Liver (tissue), 3 donors: ENCODE data around the gene ACSBG1.

Source experiments
- CTCF ChIP-seq: fragments of 150-350 bp; IDR thresholded peaks from 2 replicates; pipeline ENCODE4 v1.5.1; 2017; ENCODE audit warnings: improper control_type of control experiment, low read depth, low read length; ENCODE audit not compliant: missing input control
- GABPA ChIP-seq, 2 donors: IDR thresholded peaks in 1 of 2; conservative IDR thresholded peaks in 1 of 2; 2 replicates each; pipeline ENCODE4 v1.6.1; 2016; ENCODE audit warnings: antibody characterized with exemption in 2 of 2, mild to moderate bottlenecking in 1 of 2, moderate library complexity in 1 of 2
- JUND ChIP-seq, 2 donors: IDR thresholded peaks; 2 replicates each; pipeline ENCODE4 v1.6.1; 2016; ENCODE audit warnings: antibody characterized with exemption in 2 of 2
- MAX ChIP-seq: IDR thresholded peaks from 2 replicates; pipeline ENCODE4 v1.6.1; 2016; ENCODE audit warnings: antibody characterized with exemption
- NR2F2 ChIP-seq: IDR thresholded peaks from 2 replicates; pipeline ENCODE4 v1.6.1; 2016; ENCODE audit warnings: antibody characterized with exemption
- RAD21 ChIP-seq, 2 donors: IDR thresholded peaks; 2 replicates each; pipeline ENCODE4 v1.6.1; 2016; ENCODE audit warnings: antibody characterized with exemption in 2 of 2, mild to moderate bottlenecking in 2 of 2
- REST ChIP-seq: IDR thresholded peaks from 2 replicates; pipeline ENCODE4 v1.6.1; 2016; ENCODE audit warnings: antibody characterized with exemption, mild to moderate bottlenecking
- SP1 ChIP-seq: IDR thresholded peaks from 2 replicates; pipeline ENCODE4 v1.6.1; 2018; ENCODE audit warnings: antibody characterized with exemption, mild to moderate bottlenecking
- TAF1 ChIP-seq: conservative IDR thresholded peaks from 2 replicates; pipeline ENCODE4 v1.6.1; 2016; ENCODE audit warnings: antibody characterized with exemption, mild to moderate bottlenecking
- YY1 ChIP-seq: IDR thresholded peaks from 2 replicates; pipeline ENCODE4 v1.6.1; 2016; ENCODE audit warnings: antibody characterized with exemption, mild to moderate bottlenecking
- ZBTB33 ChIP-seq: IDR thresholded peaks from 2 replicates; pipeline ENCODE4 v1.6.1; 2016; ENCODE audit warnings: antibody characterized with exemption
- donor health status: healthy.
- donor health status: healthy.

GRCh38 chr15:78274994-78275393 lies 40.6 kb upstream of the ACSBG1 start:
- no peak for TF ChIP-seq CTCF
- TF ChIP-seq JUND (IDR thresholded peaks at IDR 0.05) = no peak
- no peak for TF ChIP-seq RAD21 (IDR thresholded peaks at IDR 0.05)
- TF ChIP-seq REST = no peak
- TF ChIP-seq MAX = no peak
- TF ChIP-seq ZBTB33 = no peak
- no peak for TF ChIP-seq GABPA (IDR thresholded peaks at IDR 0.05 in 1 of 2, conservative IDR thresholded peaks at IDR 0.05 in 1 of 2)
- TF ChIP-seq YY1 = no peak
- no peak for TF ChIP-seq TAF1
- no peak for TF ChIP-seq SP1
- no peak for TF ChIP-seq NR2F2
